ENCODE data around the gene ZBTB16.

The ZBTB16 gene

GRCh38 chr11:114200351-114201133 is 141.0 kb downstream of the ZBTB16 start:
- no peak for DNase-seq (ENCODE audit: low read depth in 2 of 2, low spot score in 1 of 2)

- no peak for DNase-seq (ENCODE audit: low read depth in 2 of 2, low spot score in 1 of 2)
Measured at GRCh38 chr11:114201219-114201618, 141.7 kb downstream of the ZBTB16 start.

- no peak for DNase-seq (ENCODE audit: low read depth in 2 of 2, low spot score in 1 of 2)
Measured at GRCh38 chr11:114202011-114202609, 142.6 kb downstream of the ZBTB16 start.

- DNase-seq (ENCODE audit: low read depth in 2 of 2, low spot score in 1 of 2) = no peak
Measured at GRCh38 chr11:114207096-114207495, 147.6 kb downstream of the ZBTB16 start.

GRCh38 chr11:114208377-114208776 is 148.9 kb downstream of the ZBTB16 start:
- DNase-seq (ENCODE audit: low read depth in 2 of 2, low spot score in 1 of 2) = no peak

- DNase-seq (ENCODE audit: low read depth in 2 of 2, low spot score in 1 of 2) = no peak
Measured at GRCh38 chr11:114209343-114209742, 149.8 kb downstream of the ZBTB16 start.

GRCh38 chr11:114209904-114210303 is 150.4 kb downstream of the ZBTB16 start:
- DNase-seq (ENCODE audit: low read depth in 2 of 2, low spot score in 1 of 2) = no peak

GRCh38 chr11:114211444-114212121 is 152.1 kb downstream of the ZBTB16 start:
- no peak for DNase-seq (ENCODE audit: low read depth in 2 of 2, low spot score in 1 of 2)

DNA sequence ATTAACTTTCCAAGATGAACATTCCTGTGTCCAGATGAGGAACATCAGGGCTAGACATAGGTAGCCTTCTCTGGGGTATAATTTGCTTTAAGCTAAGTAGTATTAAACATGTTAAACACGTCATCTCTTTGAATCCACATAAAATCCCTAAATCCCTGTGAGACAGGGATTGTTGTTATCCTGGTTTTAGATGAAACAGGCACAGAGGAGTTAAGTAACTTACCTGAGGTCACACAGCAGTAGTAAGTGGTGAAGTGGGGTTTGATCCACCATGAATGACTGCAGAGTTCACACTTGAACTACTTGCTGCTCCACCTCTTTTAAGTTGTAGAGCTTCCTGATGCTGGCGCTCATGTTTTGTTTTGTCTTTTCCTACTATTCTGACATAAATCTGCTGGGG is 154.1 kb downstream of the ZBTB16 start:
- DNase-seq (ENCODE audit: low read depth in 2 of 2, low spot score in 1 of 2) = no peak

GRCh38 chr11:114215428-114215827 is 155.9 kb downstream of the ZBTB16 start:
- no peak for DNase-seq (ENCODE audit: low read depth in 2 of 2, low spot score in 1 of 2)

GRCh38 chr11:114215871-114216795 is 156.6 kb downstream of the ZBTB16 start:
- no peak for DNase-seq (ENCODE audit: low read depth in 2 of 2, low spot score in 1 of 2)

DNA sequence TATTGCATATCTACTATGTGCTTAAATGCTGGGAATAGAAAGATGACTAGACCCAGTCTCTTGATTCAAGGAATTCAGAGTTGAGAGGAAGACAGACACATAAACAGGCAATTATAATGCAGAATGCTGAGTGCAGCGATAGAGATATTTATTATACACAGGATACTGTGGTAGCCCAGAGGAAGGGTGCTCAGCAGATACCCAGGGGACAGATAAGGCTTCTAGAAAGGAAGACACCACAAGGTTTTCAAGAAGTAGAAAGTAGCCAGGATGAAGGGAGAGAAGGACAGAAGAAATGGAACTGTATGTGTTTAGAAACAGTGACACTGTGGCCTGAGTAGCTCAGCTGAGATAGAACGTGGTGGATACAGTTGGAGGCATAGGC is 157.3 kb downstream of the ZBTB16 start:
- no peak for DNase-seq (ENCODE audit: low read depth in 2 of 2, low spot score in 1 of 2)

- no peak for DNase-seq (ENCODE audit: low read depth in 2 of 2, low spot score in 1 of 2)
Measured at GRCh38 chr11:114218508-114218907, 159.0 kb downstream of the ZBTB16 start.

- DNase-seq (ENCODE audit: low read depth in 2 of 2, low spot score in 1 of 2) = no peak
Measured at GRCh38 chr11:114219559-114220349, 160.2 kb downstream of the ZBTB16 start.

- DNase-seq (ENCODE audit: low read depth in 2 of 2, low spot score in 1 of 2) = no peak
Measured at GRCh38 chr11:114221037-114221436, 161.5 kb downstream of the ZBTB16 start.

GRCh38 chr11:114225661-114226060 is 166.2 kb downstream of the ZBTB16 start:
- no peak for DNase-seq (ENCODE audit: low read depth in 2 of 2, low spot score in 1 of 2)

- no peak for DNase-seq (ENCODE audit: low read depth in 2 of 2, low spot score in 1 of 2)
Measured at GRCh38 chr11:114226356-114226755, 166.8 kb downstream of the ZBTB16 start.

GRCh38 chr11:114228435-114229411 is 169.2 kb downstream of the ZBTB16 start:
- DNase-seq (ENCODE audit: low read depth in 2 of 2, low spot score in 1 of 2) = no peak

DNA sequence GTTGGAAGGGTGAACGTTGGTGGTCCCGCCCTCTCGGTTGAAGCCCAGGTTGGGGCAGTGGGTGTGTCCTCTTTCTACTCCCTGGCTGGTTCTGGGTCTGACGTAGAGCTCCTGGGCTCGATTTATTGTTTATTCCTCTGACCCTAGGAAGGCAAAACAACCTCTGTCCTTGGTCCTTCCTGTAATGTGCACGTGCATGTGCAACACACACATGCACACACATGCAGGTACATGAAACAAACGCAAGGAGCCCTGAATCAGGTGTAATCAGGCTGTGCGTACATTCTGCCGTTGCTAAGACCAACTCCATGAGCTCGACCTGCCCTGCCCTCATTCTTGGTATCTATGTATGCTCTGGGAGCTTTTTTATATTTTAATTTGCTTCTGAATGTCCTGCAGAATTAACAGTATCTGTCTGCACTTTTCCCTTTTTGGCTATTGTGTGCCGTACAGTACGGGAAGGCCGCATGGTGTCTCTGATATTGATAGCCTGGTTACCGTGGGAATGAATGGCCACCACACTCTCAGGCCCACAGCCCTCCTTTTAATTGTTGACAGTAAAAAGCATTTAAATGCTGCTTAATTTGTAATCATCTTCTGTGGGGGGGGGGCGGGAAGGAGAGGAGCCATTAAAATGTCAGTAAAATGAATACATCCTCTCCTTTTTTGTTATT is 170.7 kb downstream of the ZBTB16 start:
- no peak for DNase-seq (ENCODE audit: low read depth in 2 of 2, low spot score in 1 of 2)

All from stimulated activated CD8-positive, alpha-beta memory T cell treated with anti-CD3 and anti-CD28 coated beads, Interleukin-4, amount 100 ng/mL, for 1 hour (primary cell).